ENCODE results near the gene PNPLA5. TPM values are rescaled to one million over a fixed set of nuclear protein-coding genes. Genes with fewer than 3 reads are reported as not detected.

The PNPLA5 gene
- total and polyA plus RNA-seq, 2 of the 8 experiments (the other 6 are each of a cell fraction or from before 2014, with no cell fraction given) = 3.9 to 6.8 TPM

DNA sequence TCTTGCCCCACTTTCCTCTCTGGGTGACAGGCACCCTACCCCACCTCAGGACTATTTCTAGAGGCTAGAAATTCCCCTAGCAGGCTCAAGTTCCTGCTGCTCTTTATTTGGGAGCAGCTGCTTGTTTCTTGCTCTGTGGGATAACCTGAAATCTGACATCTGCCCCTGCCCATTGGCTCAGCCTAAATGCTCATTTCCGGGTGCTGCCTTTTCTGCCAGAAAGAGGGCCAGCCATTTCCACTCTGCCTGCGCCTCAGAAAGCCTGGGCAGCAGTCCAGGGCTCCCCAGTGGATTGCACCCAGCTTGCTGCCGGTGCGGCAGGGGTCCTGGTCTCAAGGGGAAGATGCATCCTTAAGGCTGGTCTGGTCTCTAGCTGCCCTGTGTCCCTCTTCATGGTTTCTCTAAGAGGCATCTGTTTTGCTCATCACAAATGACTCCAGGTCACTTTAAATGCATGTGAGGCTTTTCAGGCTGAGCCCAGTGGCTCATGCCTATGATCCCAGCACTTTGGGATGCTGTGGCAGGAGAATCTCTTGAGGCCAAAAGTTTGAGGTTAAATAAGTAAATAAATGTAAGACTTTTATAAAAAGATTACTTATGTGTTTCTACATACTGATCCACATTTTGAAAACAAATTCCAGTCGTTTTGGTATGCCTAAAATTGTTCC, 10.3 kb upstream of the PNPLA5 start:
- WGBS, 2 experiments (ENCODE audit: extremely low coverage in 1 of 2, insufficient coverage in 1 of 2, insufficient read length in 1 of 2, insufficient replicate concordance in 2 of 2, low coverage in 1 of 2, low lambda C conversion rate in 2 of 2, missing lambda C conversion rate in 1 of 2) = 78% methylated on average over 5 of the region's 5 CpGs; no CpG with 5 or more reads in 1 of the 2 experiments
- no peak overlapping the region for H3K27ac ChIP-seq (ENCODE audit: low read depth, low read length)
- H4K8ac ChIP-seq (ENCODE audit: extremely low read depth, insufficient read depth, low read length) = no peak overlapping the region
- ChIA-PET POLR2A (ENCODE audit: partially characterized antibody) (no interaction called here), CTCF (ENCODE audit: partially characterized antibody) (interaction anchor here (0.7 to 21.4 kb wide), 2 partner anchors 18 to 44 kb away, joined by 3 to 226 read pairs; no protein-coding TSS in a partner anchor)
- H3K56ac ChIP-seq (replicated peaks; ENCODE audit: insufficient read length, low read depth, low read length) = no peak overlapping the region
- H2BK5ac ChIP-seq (ENCODE audit: low read depth, low read length) = no peak overlapping the region
- peaks cover 0 to 2% of the 10 kb centered on the region in 2 experiments for H4K20me1 ChIP-seq (replicated peaks in 1 of 2; ENCODE audit: control insufficient read depth in 1 of 2, insufficient read depth in 2 of 2, low read length in 2 of 2)
- no peak overlapping the region for H4K91ac ChIP-seq (replicated peaks; ENCODE audit: insufficient read length, low read length)
- H3K23ac ChIP-seq (ENCODE audit: insufficient read length) = no peak overlapping the region
- H3K79me2 ChIP-seq (ENCODE audit: control insufficient read depth in 1 of 2, insufficient read depth in 2 of 2, low read length in 2 of 2) = no peaks in the 10 kb centered on the region
- no peak overlapping the region for H2BK12ac ChIP-seq (ENCODE audit: low read depth, low read length)
- no peak overlapping the region for H3K4me3 ChIP-seq (ENCODE audit: extremely low read depth in 1 of 4, insufficient read depth in 2 of 4, low read depth in 3 of 4, low read length in 4 of 4)
- FAIRE-seq = no peak
- no peak overlapping the region for H3K9ac ChIP-seq (replicated peaks in 1 of 4; ENCODE audit: extremely low read depth in 1 of 4, low read depth in 3 of 4, low read length in 3 of 4)
- no peak overlapping the region for H2AK5ac ChIP-seq (ENCODE audit: low read depth, low read length)
- H3K9me3 ChIP-seq (ENCODE audit: insufficient read depth in 2 of 2, low read depth in 1 of 2, low read length in 1 of 2) = no peaks in the 10 kb centered on the region
- H2BK120ac ChIP-seq (replicated peaks; ENCODE audit: low read depth, low read length) = no peak overlapping the region
- H3K4ac ChIP-seq (replicated peaks; ENCODE audit: insufficient read length, low read depth, low read length) = no peak overlapping the region
- H4K5ac ChIP-seq (ENCODE audit: insufficient read length, low read depth, low read length) = no peak overlapping the region
- no peak overlapping the region for H3K4me2 ChIP-seq (ENCODE audit: insufficient read depth in 1 of 2, low read depth in 2 of 2, low read length in 2 of 2)
- no peaks in the 10 kb centered on the region for H3K23me2 ChIP-seq (ENCODE audit: low read depth, low read length)
- no peak overlapping the region for H2AFZ ChIP-seq (ENCODE audit: low read length)
- DNase-seq (ENCODE audit: low read depth in 1 of 2, low spot score in 2 of 2) = no peak
- H2BK20ac ChIP-seq (ENCODE audit: low read length) = no peak overlapping the region
- H3K14ac ChIP-seq (ENCODE audit: insufficient read length) = no peak overlapping the region
- H2BK15ac ChIP-seq (ENCODE audit: low read length) = no peak overlapping the region
- no peak overlapping the region for H3K18ac ChIP-seq (ENCODE audit: extremely low read depth, low read length)
- no peaks in the 10 kb centered on the region for H3K27me3 ChIP-seq (replicated peaks in 1 of 4; ENCODE audit: control insufficient read depth in 3 of 4, extremely low read depth in 1 of 4, insufficient read depth in 3 of 4, low read length in 3 of 4)
- H3K4me1 ChIP-seq (replicated peaks in 1 of 4; ENCODE audit: control insufficient read depth in 3 of 4, insufficient read depth in 4 of 4, low read length in 3 of 4) = no peaks in the 10 kb centered on the region; a peak in 2 of 7 replicates
- no peaks in the 10 kb centered on the region; the same call in 1 of the 2 replicates for H3K79me1 ChIP-seq (ENCODE audit: low read depth, low read length)
- no peaks in the 10 kb centered on the region for H3K36me3 ChIP-seq (ENCODE audit: control insufficient read depth in 2 of 4, insufficient read depth in 4 of 4, low read length in 3 of 4)
- TF ChIP-seq RXRA (IDR thresholded peaks at IDR 0.05; ENCODE audit: insufficient read depth, low read depth, low read length) (no peak), NRF1 (IDR thresholded peaks at IDR 0.05; ENCODE audit: low read depth, low read length) (no peak), EP300 (IDR thresholded peaks at IDR 0.05; ENCODE audit: borderline replicate concordance in 1 of 2, low read depth in 2 of 2, low read length in 2 of 2) (no peak), KDM1A (IDR thresholded peaks at IDR 0.05; ENCODE audit: borderline replicate concordance, low read length) (no peak), BRCA1 (IDR thresholded peaks at IDR 0.05; ENCODE audit: low read depth, low read length) (no peak), TAF1 (IDR thresholded peaks at IDR 0.05; ENCODE audit: low read depth, low read length) (no peak)
